NCI-H460 (cell line): Measurements from ENCODE around the gene TMEM263. TPM values are rescaled to one million over a fixed set of nuclear protein-coding genes. Genes with fewer than 3 reads are reported as not detected.
"Not testable (repeated sequence)": the region's sequence is repeated elsewhere in the genome, so short reads cannot be mapped to it uniquely, and the experiment has no call there.

Source experiments
- DNase-seq: peaks from one replicate; pipeline ENCODE4 v3.0.0-alpha.2; 2016; ENCODE audit warnings: low read depth; ENCODE audit errors: extremely low read depth
- total RNA-seq: library from RNA; depleted of rRNA; stranded (reverse); fragments of >200 nt; shearing (Covaris generic); gene quantifications from 2 replicates; pipeline ENCODE4 v1.2.3, GENCODE V29; 2014; rRNA removed

The TMEM263 gene
- total RNA-seq, 1 experiment from 2014 or later: 44.4 TPM

GRCh38 chr12:106984588-106985137, 29.0 kb downstream of the TMEM263 start:
- no peak for DNase-seq

DNA sequence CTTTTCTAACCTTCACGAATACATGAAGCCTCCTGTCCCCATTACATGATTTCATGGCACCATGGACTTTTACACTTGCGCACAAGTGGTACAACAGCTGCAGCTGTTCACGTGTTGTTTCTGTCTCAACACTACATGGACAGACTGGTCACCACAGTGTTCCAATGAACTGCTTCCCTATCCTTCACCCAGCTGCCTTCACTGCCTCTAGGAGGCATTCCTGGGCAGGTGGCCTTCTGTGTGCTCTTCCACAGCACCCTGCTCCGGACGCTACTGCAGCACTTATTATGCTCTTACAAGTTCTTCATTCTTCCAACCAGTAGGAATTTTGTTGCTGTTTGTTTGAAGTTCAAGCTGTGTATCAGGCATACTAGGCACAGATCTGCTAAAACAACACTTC, 29.8 kb downstream of the TMEM263 start:
- DNase-seq: no peak

DNA sequence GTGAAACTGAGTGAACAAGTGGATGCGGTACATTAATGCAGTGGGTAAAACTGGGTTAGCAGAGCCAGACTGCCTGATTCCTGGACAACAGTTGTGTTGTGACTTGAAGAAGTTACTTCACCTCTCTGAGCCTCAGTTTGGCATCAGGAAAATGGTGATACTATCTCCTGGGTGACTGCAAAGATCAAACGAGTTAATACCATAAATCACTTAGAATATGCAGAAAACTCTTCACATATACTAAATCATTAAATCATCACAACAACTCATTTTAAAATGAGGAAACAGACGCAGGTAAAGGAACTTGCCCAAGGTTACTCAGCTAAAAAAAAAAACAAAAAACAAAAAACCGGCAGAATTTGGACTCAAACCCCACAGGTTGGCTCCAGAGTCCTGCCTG, 30.4 kb downstream of the TMEM263 start:
- DNase-seq: no peak

GRCh38 chr12:106986625-106987389, 31.1 kb downstream of the TMEM263 start, which contains the start of gene MTERF2:
MTERF2 (minus strand) TSS chr12:106987146; CDS start chr12:106978714, 8,432 bp downstream.
- DNase-seq: peak; percentile 92

GRCh38 chr12:106987846-106988245, 32.1 kb downstream of the TMEM263 start:
- DNase-seq: no peak

DNA sequence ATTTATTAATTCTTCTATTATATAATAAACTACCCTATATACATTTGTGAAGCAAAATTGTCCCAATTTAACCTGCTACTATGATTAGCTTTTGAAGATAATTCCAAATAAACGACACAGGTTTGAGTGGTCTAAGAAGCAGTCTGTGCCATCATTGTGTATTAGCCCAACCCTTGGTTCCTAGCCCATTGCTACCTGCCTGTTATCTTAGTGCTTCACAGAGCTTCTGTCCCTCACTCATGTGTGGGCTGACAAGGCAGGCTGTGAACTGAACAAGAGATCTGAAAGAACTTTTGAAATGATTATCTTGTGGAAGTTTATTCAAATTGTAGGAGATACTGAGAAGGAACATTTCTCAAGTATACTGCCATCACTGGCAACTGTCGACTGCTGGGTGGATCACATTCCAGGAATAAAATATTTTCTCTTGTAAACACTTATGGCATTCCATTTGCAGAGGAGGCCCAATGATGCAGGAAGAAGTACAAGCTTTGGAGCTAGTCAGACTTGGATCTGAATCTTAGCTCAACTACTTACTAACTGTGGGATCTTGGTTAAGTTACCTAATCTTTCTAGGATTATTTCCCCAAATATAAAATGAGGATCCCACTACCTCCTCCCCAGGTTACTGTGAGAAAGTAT, 39.0 kb downstream of the TMEM263 start:
- DNase-seq: no peak

GRCh38 chr12:106996102-106996501, 40.4 kb downstream of the TMEM263 start:
- DNase-seq: not testable (repeated sequence)

GRCh38 chr12:106997916-106998315, 42.2 kb downstream of the TMEM263 start:
- no peak for DNase-seq

- DNase-seq: no peak
Observed at GRCh38 chr12:106999446-106999845, 43.7 kb downstream of the TMEM263 start.

GRCh38 chr12:107002665-107003064, 47.0 kb downstream of the TMEM263 start:
- not testable (repeated sequence) for DNase-seq

DNA sequence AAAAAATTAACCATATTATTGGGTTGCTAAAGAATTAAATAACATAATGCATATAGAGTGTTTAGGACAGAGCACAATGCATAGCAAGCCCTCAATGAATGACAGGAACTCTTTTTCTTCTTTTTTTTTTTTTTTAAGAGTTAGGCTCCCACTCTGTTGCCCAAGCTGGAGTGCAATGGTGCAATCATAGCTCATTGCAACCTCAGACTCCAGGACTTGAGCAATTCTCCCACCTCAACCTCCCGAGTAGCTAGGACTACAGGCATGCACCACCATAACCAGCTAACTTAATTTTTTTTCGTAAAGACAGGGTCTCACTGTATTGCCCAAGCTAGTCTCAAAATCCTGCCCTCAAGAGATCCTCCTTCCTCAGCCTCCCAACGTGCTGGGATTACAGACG, 51.7 kb downstream of the TMEM263 start:
- no peak for DNase-seq

DNA sequence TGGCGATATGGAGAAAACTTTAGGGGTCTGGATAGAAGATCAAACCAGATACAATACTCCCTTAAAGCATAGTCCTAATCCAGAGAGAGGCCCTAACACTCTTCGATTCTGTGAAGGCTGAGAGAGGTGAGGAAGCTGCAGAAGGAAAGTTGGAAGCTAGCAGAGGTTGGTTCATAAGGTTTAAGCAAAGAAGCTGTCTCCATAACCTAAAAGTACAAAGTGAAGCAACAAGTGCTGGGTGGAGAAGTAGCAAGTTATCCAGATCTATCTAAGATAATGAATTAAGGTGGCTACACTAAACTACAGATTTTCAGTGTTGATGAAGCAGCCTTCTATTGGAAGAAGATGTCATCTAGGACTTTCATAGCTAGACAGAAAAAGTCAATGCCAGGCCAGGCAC, 55.8 kb downstream of the TMEM263 start:
- DNase-seq: no peak

- DNase-seq: no peak
Observed at GRCh38 chr12:107012736-107013425, 57.2 kb downstream of the TMEM263 start.

DNA sequence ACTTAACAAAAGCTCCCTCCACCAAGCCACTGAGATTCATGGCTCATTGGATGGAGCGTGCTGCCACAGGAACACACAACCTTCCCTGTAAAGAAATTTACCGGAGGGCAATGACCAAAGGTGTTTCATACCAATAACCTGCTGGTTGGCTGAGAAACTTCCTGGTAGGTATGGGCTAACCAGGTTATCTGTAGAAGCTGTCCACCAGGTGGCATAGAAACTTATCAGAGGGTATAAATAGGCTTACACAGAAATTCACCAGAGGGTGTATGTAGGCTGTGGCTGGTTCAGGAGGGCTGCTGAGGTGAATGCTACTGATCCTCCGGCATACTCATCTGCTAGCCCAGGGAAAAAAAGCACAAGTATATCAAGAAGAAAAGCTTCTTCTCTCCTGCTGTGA, 58.3 kb downstream of the TMEM263 start:
- DNase-seq: no peak

- no peak for DNase-seq
Observed at GRCh38 chr12:107017042-107017441, 61.3 kb downstream of the TMEM263 start.

DNA sequence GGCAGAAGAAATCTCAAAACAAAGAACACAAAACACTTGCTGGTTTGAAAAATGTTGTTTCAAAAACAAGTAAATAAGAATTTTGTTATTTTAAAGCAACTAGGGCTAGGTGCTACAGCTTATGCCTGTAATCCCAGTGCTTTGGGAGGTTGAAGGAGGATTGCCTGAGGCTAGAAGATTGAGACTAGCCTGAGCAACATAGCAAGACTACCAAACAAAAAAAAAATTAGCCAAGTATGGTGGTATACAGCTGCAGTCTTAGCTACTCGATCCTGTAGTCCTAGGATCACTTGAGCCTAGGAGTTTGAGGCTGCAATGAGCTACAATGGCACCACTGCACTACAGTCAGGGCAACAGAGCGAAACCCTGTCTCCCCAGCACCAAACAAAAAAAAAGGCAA, 63.8 kb downstream of the TMEM263 start:
- DNase-seq: no peak

Other genes starting within 250 kb of the TMEM263 start
- gene RIC8B, start 181.2 kb upstream of the TMEM263 start, total RNA-seq: 7.9 and 10.4 TPM in 2 replicates
- 16.3 and 16.8 TPM in 2 replicates for gene MTERF2, start 31.2 kb downstream of the TMEM263 start, total RNA-seq
- gene CRY1, start 137.6 kb downstream of the TMEM263 start, total RNA-seq: 45.7 and 47.4 TPM in 2 replicates